HG02973 (cell line): ENCODE data around the gene FMNL3.
A peak's percentile ranks its signal among the peaks of the same experiment; 100 is the strongest.
"Not testable (repeated sequence)": the region's sequence is repeated elsewhere in the genome, so short reads cannot be mapped to it uniquely, and the experiment has no call there.

Experiments
- ATAC-seq: cut with Tn5 transposase; IDR thresholded peaks from one replicate; pipeline ENCODE4 v1.9.1; 2021; ENCODE audit warnings: moderate library complexity; ENCODE audit not compliant: unreplicated experiment

FMNL3 gene

GRCh38 chr12:49635036-49635435 lies 72.2 kb downstream of the FMNL3 start:
- ATAC-seq: no peak

GRCh38 chr12:49633703-49634345 lies 73.4 kb downstream of the FMNL3 start:
- ATAC-seq: no peak

- ATAC-seq: no peak
These were observed 74.1 kb downstream of the FMNL3 start for GRCh38 chr12:49632986-49633702.

GRCh38 chr12:49632401-49632800 lies 74.8 kb downstream of the FMNL3 start:
- no peak for ATAC-seq

GRCh38 chr12:49631336-49631907 lies 75.8 kb downstream of the FMNL3 start:
- no peak for ATAC-seq

GRCh38 chr12:49627752-49628360 lies 79.3 kb downstream of the FMNL3 start:
- no peak for ATAC-seq

GRCh38 chr12:49626836-49627235 lies 80.4 kb downstream of the FMNL3 start:
- ATAC-seq: no peak

GRCh38 chr12:49626169-49626835 lies 80.9 kb downstream of the FMNL3 start:
- no peak for ATAC-seq

- no peak for ATAC-seq
These were observed 82.2 kb downstream of the FMNL3 start for GRCh38 chr12:49624921-49625577.

GRCh38 chr12:49623142-49623904 lies 83.9 kb downstream of the FMNL3 start, which contains the start of gene PRPF40B:
Gene PRPF40B (plus strand): TSS chr12:49623561. CDS start chr12:49623591, 30 bp downstream.
- ATAC-seq: peak; percentile 67

GRCh38 chr12:49622501-49623141 lies 84.6 kb downstream of the FMNL3 start:
- ATAC-seq: peak; percentile 19

- ATAC-seq: peak; percentile 6
These were observed 85.3 kb downstream of the FMNL3 start for GRCh38 chr12:49621651-49622500.

GRCh38 chr12:49619286-49619685 lies 87.9 kb downstream of the FMNL3 start:
- no peak for ATAC-seq

GRCh38 chr12:49618576-49618975 lies 88.6 kb downstream of the FMNL3 start:
- ATAC-seq: no peak

- ATAC-seq: no peak
These were observed 90.5 kb downstream of the FMNL3 start for GRCh38 chr12:49616533-49617219.

GRCh38 chr12:49615725-49616124 lies 91.5 kb downstream of the FMNL3 start:
- ATAC-seq: no peak

GRCh38 chr12:49612210-49612609 lies 95.0 kb downstream of the FMNL3 start:
- ATAC-seq: no peak

GRCh38 chr12:49610785-49611184 lies 96.4 kb downstream of the FMNL3 start:
- not testable (repeated sequence) for ATAC-seq
